Measurements from ENCODE around the gene ACAP1.
A peak's percentile ranks its signal among the peaks of the same experiment; 100 is the strongest.

ACAP1 gene

DNA sequence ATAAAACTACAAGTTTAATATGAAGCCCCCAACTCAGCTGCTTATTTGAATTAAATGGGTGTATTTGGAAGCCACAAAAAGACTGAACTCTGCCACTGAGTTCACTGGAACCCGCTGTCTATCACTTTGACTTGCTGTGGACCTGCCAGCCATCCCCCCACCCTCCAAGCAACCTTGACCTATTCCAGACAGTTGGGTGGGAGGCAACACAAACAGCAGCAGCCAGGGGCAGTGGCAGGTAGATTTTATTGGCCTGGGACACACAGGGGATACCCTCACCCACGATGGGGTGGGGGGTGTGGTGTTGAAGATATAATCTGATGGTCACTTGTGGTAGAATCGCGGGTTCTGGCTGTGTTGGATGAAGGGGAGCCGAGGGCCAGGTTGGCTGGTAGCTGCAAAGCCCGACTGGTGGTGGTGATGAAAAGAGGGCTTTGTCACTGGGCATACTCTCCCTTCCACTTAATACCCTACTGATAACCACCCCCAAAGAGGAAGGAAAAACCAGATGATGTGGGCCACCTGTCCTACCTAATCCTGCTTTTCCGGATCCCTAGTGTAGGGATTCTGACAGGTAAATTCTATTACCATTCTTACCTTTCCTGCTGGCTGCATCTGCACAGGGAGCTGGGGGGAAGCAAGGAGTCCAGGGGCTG is 23.8 kb upstream of the ACAP1 start:
- no peak for DNase-seq

DNA sequence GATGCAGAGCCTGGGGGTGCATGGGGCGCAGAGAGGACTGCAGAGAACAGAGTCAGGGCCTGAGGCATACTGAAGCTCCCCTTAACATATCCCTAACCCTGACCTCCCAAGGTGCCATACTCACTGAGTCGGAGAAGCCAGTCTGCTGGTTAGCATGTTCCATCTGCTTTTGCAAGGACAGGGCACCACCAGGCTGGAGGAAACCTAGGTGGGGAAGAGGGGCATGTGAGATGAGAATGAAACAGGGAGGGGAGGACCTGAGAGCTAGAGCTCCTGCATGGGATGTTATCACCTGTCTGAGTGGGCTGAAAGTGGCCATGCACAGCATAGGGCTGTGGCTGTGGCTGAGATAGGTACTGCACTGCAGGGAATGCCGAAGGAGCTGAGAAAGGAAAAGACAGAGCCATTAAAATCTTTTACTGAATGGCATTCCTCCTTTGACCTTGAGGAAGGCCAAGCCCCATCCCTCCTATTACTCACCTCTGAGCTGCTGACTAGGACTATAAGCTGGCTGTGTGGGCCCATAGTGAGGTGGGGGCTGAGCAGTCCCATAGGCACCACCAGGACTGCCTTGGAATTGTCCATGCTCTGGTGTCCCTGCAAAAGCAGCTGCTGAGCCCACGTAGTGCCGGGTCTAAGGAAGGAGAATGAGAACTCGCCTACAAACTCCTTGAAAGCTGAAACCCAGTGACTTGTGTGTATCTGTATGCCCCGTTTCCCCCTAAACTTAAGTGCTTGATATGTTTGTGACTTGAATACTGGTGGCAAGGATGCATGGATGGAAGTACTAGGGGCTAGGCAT is 23.0 kb upstream of the ACAP1 start:
- no peak for DNase-seq

DNA sequence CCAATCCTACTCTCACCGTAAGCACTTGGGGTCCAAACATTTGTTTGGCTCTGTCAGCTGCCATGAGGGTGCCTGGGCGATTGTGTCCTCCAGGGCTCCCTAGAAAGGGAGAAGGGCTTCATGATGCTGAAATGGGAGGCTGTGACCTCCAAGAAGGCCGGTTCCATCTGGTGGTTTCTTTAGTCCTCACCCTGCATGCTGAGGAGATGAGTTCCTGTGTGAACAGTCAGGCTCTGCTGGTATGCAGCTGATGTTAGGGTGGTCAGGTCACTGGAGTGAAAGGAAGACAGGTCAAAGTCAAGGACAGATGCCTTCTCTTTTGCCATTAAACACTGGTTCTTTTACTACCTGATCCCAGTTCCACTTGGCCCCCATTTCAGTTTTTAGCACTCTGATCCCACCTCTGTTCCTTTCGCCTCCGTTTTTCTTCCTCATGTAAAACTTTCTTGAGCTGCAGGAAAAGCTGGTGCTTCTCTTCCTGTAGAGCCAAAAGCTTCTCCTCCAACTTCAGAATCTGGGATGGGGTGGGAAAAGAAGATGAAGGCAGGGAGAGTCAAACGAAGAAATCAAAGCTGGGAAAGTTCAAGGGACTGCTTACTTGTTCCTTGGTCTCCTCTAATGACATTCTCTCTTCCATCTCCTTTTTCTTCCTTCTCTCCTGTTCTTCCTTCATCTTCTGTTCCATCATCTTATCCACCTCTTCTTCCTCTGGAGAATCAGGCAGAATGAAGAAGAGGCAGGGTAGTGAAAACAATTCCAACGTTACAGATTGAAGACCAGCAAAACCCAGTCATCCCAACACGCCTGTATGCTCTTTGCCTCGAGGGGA is 22.2 kb upstream of the ACAP1 start:
- no peak for DNase-seq

DNA sequence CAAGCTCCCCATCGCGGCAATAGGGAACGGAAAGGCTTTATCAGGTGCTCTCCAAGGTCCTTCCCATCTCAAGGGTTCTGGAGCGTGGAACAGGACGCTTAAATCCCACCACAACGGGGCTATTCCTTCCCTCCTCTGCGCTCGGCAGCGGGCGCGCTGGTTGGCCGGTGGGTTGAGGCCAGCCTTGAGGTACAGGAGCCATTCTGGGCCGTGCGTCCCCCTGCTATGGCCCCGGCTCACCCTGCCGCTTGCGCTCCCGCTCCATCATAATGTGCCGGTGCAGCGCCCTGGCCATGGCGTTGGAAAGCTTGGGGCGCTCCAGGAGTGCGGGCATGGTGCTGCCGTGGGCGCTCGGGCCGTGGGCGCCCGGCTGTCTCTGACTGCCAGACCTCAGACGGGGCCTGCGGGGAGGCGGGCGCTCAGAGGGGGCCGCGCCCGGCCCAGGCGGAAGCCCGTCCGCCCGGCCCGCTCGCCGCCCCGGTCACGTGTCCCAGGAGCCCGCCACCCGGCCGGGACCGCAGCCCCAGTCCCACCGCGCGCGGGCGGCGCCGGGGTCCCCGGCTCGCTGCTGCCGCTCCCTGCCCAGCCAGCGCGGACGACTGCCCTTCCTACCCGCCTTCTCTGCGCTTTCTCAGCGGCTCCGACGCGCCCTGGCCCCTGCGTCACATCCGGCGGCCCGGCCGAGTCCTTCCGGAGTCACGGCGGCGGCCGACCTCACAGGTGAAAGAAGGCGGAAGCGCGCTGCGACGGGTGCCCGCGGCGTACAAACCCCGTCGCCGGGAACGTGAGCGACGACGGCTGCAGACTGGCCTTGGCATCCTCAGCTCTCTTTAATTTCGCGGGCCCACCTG is 21.4 kb upstream of the ACAP1 start, which contains the start of gene GPS2:
Gene GPS2, minus strand, starts transcription at position 642 of the 851 bp plus-strand sequence. Its CDS starts 308 bp downstream, at position 334.
- DNase-seq, result peak; percentile 90 to 91

DNA sequence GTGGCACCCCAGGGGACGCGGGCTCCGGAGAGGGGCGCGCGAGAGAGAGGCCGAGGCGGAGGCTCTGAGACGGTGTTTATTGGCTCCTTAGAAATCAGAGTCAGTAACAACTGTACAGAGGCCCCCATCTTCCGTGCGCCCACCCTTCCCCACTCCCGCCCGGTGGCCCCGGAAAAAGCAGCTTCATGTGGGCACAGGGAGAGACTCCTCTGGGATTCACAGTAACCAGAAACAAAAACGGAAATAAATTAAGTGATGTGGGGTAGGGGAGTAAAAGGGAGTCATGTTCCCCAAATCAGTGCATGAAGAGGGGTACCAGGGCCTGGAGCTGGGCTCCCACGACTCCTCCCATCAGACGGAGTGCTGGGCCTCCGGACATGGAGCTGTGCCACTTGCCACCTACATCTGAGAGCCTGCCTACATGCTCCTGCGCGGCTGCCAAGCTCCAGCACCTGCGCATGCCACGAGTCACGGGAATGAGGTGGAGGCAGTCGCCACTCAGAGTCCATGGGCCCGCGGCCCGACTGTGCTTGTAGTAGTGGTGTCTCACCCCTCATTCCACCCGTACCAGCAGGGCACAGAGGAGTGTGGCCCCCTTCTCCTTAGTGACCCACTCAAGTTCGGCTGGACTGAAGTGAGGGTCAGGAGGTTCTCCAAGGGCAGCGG is 20.6 kb upstream of the ACAP1 start:
- no peak for DNase-seq

DNA sequence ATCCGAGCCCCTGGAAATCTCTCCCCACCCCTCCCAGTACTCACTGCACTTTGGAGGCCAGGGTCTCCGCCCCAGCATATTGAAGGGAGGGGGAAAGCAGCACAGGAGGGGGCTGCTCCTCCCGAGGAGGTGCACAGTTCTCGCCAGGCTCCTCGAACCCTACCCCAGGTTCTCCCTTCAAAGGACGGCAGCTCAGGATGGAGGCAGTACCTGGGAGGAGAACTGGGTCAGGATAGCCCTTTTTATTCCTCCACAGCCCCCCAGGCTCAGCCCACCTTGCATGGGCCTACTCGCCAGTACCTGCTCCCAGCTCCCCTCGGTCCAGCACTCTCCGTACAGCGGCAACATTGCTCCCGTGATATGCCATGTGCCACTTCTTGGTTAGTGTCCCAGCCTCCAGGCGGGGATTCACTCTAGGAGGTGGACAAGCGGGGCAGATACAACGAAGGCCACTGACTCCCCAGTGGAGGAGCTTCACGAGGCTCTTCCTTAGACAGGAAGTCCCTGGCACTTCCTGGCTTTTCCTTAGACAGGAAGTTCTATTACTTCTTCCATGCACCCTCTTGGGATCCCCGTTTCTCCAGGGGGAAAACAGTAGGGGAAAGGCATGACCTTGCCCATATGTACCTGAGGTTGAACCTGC is 19.0 kb upstream of the ACAP1 start:
- no peak for DNase-seq

DNA sequence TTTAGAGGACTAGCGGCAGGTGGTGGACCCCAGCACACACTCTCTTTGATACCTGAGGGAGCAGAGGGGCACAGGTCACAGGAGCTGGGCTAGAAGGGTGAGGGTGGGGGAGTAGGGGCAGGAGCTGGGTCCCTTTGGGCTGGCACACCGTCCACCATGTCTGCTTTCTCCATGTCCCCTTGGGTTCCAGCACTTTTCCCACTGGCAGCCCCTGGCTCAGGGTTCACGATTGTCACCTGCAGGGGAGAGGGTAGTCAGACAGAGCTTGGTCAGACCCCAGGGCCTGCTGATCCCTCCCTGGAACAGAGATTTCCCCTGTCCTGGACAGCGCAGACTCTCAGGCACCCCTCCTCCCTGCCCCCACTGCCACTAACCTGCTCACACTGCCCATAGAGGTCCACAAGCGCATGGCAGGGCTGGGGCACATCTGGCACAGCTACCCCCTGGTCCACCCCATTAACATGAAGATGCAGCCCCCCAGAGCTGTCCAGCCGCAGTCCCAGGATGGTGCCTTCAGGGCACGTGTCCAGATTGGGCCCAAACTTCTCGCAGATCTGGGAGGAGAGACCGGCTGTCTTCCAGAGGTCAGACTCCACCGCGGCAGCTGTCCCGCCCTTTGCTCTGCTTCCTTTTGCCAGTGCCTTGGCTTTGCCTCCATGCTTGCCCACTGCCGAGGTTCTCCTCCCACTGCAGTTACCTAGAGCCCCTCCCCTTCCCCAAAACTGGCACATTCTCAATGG is 18.0 kb upstream of the ACAP1 start:
- no peak for DNase-seq

DNA sequence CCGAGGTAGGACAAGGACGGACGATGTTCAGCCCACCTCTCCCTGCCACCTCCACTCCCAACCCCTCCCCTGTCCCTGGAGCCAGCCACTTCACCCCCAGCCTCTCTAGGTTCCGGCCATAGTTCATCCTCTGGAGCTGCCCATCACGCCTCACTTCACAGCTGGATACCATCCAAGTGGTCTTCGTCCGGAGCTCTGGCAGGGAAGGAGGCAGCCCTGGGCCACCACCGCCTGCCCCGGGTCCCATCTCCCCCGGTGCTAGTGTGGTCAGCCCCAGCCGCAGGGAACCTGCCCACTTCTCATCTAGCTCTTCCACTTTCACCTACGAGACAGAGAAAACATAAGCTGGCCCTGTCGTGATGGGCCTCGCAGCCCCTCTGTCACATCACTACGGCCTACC is 14.9 kb upstream of the ACAP1 start:
- no peak for DNase-seq

DNA sequence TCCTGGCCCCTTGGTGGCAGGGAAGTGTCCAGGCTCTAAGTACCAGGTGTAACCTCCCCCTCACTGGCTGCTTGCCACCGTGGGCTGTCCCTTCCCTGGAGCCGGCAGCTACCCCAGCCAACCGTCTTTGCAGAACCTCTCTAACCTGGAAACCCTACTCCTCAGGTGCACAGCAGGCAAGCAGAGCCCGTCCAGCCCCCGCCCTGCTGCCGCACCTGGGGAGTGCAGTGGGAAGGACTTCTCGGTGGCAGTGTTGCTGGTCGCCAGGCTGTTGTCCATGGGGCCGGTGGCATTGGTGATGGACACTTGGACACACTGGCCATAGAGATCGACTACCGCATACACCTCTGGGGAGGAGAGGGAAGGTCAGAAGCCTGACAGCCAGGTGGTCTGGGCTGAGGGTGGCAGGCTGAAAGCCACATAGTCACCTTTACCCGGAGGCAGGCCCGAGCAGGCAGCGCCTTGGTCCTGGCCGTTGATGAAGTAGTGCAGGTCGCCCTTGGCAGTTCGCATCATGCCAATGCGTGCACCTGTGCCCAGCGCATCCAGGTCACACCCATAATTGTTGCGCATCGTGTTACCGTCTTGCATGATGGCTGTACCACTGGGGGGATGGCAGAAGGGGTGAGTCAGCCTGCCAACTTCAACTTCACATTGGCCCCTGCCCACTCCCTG is 13.7 kb upstream of the ACAP1 start:
- DNase-seq, result no peak

DNA sequence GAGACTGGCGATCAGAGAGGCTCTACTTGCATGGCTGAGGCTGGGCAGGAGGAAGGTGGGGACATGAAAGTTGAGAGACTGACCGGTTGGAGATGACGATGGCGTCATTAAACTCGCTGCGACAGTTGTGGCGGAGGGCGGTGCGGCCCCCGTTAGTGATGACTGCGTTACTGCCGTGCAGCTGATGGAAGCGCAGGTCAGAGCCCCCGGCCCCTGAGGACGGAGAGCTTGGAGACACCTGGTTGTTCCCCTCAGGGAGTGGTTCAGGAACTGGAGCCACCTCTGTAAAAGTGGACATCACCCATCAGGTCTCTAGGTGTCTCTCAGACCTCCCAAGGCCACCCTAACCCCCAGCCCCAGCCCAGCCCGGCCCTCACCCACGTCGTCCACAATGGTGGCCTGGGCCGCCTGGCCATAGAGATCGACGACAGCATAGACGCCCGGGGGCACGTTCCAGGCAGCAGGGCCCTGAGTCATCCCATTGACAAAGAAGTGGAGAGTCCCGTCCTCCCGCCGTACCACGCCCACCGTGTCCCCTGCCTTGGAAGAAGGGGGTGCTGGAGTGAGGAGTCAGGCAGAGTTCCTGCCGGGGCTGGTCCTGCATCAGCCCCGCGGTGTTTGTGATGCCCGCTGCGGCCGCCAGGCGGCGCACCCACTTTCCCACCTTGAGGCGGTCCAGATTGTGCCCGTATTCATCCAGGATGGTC is 12.4 kb upstream of the ACAP1 start:
- DNase-seq, result peak; percentile 43 to 65

DNA sequence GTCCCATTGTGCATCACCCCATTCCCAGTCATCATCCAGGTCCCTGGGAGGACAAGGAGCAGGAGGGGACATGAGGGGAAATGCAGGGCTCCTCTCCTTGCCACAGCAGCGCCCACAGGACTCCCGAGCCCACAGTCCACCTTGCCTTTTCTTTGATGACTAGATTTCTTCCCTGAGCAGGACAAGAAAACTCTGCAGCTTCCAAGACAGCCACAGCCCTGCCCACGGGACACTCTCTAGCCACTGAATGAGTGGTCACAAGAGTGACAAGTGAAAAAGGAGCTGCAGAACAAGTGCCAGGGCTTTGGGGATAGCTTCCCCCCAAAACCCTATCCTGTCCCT is 11.9 kb upstream of the ACAP1 start:
- no peak for DNase-seq

DNA sequence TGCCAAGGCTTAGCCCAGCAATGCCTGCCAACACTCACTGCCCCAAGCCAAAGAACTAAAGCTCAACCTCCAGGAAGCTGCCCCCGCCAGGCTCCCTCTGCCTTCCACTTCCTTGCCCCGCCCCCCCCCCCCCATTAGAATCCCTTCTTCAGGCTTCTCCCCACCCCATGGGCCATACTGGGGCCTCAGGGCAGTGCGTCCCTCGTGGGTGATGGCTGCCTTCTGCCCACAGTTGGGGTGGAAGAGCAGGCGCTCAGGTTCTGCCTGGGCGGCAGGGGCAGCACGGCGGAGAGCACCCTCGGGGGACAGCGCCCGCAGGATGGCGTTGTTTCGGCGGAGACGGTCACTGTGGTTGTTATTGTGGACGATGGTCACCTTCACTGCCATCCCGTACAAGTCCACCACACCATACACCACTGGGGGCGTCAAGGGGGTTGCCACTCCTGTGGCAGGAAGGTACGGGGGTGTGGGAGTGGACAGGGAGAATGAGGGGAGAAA is 11.2 kb upstream of the ACAP1 start:
- no peak for DNase-seq

DNA sequence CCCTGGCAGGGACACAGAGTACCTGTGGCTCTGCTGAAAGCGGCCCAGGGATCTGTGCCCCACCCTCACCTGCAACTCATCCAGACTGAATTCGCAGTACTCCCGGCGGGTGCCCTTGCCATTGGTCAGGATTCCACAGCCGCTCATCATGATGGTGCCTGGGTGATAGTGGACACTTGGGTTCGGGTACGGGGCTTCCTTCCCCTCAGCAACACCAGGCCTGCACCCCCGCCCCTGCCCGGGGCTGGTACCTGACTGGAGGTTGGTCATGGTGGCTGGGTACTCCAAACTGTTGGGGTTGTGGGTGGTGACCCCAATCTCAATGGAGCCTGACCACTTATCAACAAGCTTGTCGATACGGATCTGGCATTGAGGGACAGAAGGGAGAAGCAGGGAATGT is 10.1 kb upstream of the ACAP1 start:
- no peak for DNase-seq

DNA sequence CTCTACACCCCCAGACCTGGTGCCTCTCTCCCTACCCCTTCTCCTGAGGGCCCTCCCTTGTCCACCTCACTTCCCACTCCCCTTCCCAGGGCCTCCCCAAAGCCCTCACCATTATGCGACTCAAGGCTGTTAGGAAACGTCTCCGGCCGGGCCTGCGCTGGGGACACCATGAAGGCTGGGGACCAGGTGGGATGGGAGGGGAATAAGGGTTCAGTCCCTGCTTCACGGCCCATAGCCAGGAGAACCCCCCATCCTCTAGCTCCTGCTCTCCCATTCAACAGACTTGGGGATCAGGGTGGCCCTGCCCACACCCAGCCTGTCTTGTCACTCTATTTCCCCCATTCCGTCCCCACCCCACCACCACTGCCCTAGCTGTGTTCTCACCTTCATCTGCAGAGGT is 9.3 kb upstream of the ACAP1 start:
- DNase-seq, result no peak

DNA sequence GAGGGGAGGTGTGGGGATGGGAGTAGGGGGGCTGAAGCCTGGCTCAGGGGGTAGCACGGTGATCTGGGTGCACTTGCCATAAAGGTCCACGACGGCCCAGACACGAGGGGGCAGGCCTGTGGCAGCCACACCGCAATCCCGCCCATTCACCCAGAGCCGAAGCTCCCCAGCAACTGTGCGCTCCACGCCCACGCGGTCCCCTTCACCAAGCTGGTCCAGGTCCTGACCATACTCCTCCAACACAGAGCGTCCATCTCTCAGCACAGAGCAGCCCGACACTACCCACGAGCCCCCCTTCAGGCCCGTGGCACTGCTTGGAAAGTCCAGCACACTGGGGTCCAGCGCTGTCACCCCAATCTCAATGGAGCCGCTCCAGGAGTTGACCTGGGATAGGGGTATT is 8.8 kb upstream of the ACAP1 start:
- DNase-seq, result no peak

DNA sequence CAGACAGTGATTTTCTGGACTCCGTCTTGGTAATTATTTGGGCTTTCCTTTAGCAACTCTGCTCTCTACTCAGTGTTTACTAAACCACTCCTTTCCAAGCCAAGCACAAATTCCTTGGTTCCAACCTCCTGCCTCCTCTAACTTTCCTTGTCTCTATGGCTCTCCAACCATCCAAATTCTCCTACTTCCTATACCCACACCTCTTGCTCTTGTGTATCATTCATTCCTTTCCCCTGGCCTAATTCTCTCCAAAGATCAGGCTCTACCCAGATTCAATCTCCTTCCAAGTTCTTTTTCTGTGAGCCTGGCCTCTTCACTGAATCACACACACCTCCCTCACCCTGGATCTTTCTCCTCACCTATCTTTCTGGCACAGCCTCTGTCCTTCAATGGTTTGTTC is 8.3 kb upstream of the ACAP1 start:
- DNase-seq, result no peak

DNA sequence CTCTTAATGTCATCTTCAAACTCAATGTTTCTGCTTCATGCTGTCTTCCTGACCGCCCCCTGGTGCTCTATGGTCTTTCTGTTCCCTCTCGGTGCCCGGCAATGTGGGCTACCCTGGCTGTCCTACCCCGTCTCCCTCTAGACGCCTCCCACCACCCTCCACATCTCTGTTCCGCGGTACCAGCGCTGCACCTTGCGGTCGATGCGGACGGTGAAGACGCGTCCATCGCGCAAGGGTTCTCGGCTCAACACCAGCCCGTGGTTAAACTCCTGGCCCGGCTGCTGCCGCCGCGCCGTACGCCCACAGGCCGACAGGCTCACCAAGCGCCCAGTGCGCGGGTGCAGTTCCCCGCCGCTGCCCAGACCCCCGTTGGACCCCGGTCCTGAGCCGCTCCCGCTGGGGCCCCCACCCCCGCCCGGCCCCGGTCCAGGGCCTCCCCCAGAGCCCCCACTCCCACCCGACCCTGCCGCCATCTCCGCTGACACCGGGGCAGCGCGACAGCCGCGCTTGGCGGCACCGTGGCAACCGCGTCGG is 7.4 kb upstream of the ACAP1 start, which contains the start of gene NEURL4:
Gene NEURL4, minus strand, starts transcription at position 496 of the 534 bp plus-strand sequence. Its CDS starts 23 bp downstream, at position 473.
- DNase-seq, result no peak

DNA sequence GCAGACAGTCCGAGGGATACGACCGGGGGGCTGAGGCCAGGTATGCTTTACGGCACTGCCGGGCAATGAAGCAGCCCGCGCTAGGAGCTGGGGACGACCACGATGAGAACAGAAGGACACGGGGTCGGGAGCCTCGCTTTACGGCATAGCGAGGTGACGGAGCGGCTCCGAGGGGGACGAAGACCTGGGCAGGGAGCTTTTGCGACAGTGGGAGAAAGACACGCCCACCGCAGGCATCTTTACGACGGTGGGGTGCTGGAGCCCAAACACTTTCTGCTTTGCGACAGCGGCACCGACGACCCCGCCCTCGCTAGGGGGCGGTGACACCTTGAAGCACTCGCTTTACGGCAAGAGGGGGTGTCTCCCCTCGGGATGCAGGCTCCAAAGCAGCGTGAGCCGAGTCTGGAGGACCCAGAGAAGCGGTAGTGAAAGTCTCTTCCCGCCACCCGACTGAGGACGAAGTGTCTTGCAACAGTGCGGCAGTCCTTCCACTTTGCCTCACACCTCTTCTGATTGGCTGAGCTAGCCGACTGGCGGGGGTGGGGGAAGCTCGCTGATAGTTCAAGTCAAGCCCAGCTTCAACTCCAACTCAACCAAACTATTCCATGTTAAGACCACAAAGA is 6.8 kb upstream of the ACAP1 start:
- peak; percentile 94 to 95 for DNase-seq

Data from activated CD4-positive, alpha-beta T cell treated with anti-CD3 and anti-CD28 coated beads for 4 hours (primary cell).